ENCODE results near the gene NUAK2.

DNA sequence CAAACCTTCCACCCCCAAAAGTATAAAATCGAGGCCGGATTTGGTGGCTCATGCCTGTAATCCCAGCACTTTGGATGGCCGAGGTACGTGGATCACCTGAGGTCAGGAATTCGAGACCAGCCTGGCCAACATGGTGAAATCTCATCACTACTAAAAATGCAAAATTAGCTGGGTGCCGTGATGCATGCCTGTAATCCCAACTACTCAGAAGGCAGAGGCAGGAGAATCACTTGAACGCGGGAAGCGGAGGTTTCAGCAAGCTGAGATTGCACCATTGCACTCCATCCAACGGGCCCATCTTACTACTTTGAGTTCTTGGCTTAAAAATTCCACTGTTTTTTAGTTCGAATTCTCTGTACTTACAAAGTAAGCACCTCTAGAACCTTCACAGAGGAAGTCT lies 24.2 kb upstream of the NUAK2 start:
- TF ChIP-seq, protein P1, sequence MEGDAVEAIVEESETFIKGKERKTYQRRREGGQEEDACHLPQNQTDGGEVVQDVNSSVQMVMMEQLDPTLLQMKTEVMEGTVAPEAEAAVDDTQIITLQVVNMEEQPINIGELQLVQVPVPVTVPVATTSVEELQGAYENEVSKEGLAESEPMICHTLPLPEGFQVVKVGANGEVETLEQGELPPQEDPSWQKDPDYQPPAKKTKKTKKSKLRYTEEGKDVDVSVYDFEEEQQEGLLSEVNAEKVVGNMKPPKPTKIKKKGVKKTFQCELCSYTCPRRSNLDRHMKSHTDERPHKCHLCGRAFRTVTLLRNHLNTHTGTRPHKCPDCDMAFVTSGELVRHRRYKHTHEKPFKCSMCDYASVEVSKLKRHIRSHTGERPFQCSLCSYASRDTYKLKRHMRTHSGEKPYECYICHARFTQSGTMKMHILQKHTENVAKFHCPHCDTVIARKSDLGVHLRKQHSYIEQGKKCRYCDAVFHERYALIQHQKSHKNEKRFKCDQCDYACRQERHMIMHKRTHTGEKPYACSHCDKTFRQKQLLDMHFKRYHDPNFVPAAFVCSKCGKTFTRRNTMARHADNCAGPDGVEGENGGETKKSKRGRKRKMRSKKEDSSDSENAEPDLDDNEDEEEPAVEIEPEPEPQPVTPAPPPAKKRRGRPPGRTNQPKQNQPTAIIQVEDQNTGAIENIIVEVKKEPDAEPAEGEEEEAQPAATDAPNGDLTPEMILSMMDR (tag by site-specific recombination; IDR thresholded peaks at IDR 0.05), result no peak
- TF ChIP-seq ZNF792 (tag by site-specific recombination; IDR thresholded peaks at IDR 0.05) (no peak), ZNF121 (tag by site-specific recombination; IDR thresholded peaks at IDR 0.05) (no peak), SP2 (tag by site-specific recombination; IDR thresholded peaks at IDR 0.05) (no peak), TCF7L2 (IDR thresholded peaks at IDR 0.05; ENCODE audit: borderline replicate concordance, low read depth, low read length) (no peak), KLF16 (tag by site-specific recombination; IDR thresholded peaks at IDR 0.05) (no peak), ZNF624 (tag by site-specific recombination; IDR thresholded peaks at IDR 0.05) (no peak), ZNF785 (tag by site-specific recombination; IDR thresholded peaks at IDR 0.05) (no peak), ZNF2 (tag by site-specific recombination; IDR thresholded peaks at IDR 0.05) (no peak), ZNF37A (tag by site-specific recombination; IDR thresholded peaks at IDR 0.05) (no peak), SETDB1 (IDR thresholded peaks at IDR 0.05; ENCODE audit: insufficient read length, low read length) (no peak)
- TF ChIP-seq, protein P2, sequence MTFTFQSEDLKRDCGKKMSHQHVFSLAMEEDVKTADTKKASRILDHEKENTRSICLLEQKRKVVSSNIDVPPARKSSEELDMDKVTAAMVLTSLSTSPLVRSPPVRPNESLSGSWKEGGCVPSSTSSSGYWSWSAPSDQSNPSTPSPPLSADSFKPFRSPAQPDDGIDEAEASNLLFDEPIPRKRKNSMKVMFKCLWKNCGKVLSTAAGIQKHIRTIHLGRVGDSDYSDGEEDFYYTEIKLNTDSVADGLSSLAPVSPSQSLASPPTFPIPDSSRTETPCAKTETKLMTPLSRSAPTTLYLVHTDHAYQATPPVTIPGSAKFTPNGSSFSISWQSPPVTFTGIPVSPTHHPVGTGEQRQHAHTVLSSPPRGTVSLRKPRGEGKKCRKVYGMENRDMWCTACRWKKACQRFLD (tag by site-specific recombination; IDR thresholded peaks at IDR 0.05), result no peak
- TF ChIP-seq, protein P3, sequence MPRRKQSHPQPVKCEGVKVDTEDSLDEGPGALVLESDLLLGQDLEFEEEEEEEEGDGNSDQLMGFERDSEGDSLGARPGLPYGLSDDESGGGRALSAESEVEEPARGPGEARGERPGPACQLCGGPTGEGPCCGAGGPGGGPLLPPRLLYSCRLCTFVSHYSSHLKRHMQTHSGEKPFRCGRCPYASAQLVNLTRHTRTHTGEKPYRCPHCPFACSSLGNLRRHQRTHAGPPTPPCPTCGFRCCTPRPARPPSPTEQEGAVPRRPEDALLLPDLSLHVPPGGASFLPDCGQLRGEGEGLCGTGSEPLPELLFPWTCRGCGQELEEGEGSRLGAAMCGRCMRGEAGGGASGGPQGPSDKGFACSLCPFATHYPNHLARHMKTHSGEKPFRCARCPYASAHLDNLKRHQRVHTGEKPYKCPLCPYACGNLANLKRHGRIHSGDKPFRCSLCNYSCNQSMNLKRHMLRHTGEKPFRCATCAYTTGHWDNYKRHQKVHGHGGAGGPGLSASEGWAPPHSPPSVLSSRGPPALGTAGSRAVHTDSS (tag by site-specific recombination; IDR thresholded peaks at IDR 0.05), result no peak
